Measurements from ENCODE around the gene FYB1. TPM values are rescaled to one million over a fixed set of nuclear protein-coding genes. Genes with fewer than 3 reads are reported as not detected.

FYB1 gene
- total and polyA plus RNA-seq, 2 donors (not counting 1 experiment from before 2014, with no cell fraction given) = 1.3 to 1.4 TPM

- H3K4me3 Mint-ChIP-seq = no peak overlapping the region
- ATAC-seq (ENCODE audit: low read depth) (no peak), DNase-seq (no peak)
- H3K9ac ChIP-seq (ENCODE audit: low read length) = no peak overlapping the region
- no peaks in the 10 kb centered on the region for H3K79me2 ChIP-seq (ENCODE audit: control insufficient read depth, insufficient read depth, low read length)
- H3K27me3 Mint-ChIP-seq = no peaks in the 10 kb centered on the region
- no peaks in the 10 kb centered on the region for H3K27me3 ChIP-seq (replicated peaks in 1 of 4; ENCODE audit: control extremely low read depth in 1 of 4, control insufficient read depth in 3 of 4, insufficient read depth in 4 of 4, low read length in 3 of 4)
- H3K36me3 ChIP-seq (replicated peaks in 1 of 2; ENCODE audit: control extremely low read depth in 1 of 2, control insufficient read depth in 1 of 2, extremely low read depth in 1 of 2, insufficient read depth in 2 of 2, low read length in 1 of 2) = no peaks in the 10 kb centered on the region
- H3K4me2 ChIP-seq (replicated peaks; ENCODE audit: low read depth, low read length, poor library complexity, severe bottlenecking) = no peak overlapping the region
- ChIA-PET POLR2A (no interaction called here), CTCF (no interaction called here)
- no peaks in the 10 kb centered on the region for H3K9me3 ChIP-seq (ENCODE audit: control extremely low read depth in 1 of 3, control insufficient read depth in 2 of 3, insufficient read depth in 1 of 3, low read length in 2 of 3)
- WGBS (ENCODE audit: insufficient coverage) = 92% methylated on average over 2 of the region's 5 CpGs
- H2AFZ ChIP-seq (ENCODE audit: insufficient read depth, low read depth, low read length, poor library complexity, severe bottlenecking) = no peak overlapping the region
- peaks cover 7 to 8% of the 10 kb centered on the region in 2 donors for H3K4me1 ChIP-seq (ENCODE audit: control insufficient read depth in 2 of 2, insufficient read depth in 2 of 2, low read length in 2 of 2)
- H3K9me3 Mint-ChIP-seq (ENCODE audit: insufficient read depth) = peaks cover 2% of the 10 kb centered on the region
- no peak overlapping the region for H3K4me3 ChIP-seq (ENCODE audit: control extremely low read depth in 1 of 5, extremely low read depth in 1 of 5, insufficient read depth in 1 of 5, low read depth in 2 of 5, low read length in 4 of 5)
- no peaks in the 10 kb centered on the region for H4K20me1 ChIP-seq (ENCODE audit: control insufficient read depth, insufficient read depth, low read length, poor library complexity, severe bottlenecking)
- H3K4me1 Mint-ChIP-seq = peaks cover 9% of the 10 kb centered on the region
- no peak overlapping the region for H3K27ac Mint-ChIP-seq
- no peak overlapping the region for H3K27ac ChIP-seq (ENCODE audit: low read length in 2 of 2)
- TF ChIP-seq CTCF (IDR thresholded peaks at IDR 0.05) (no peak), EZH2 (IDR thresholded peaks at IDR 0.05; ENCODE audit: borderline replicate concordance, insufficient read depth, low read depth, low read length, poor library complexity, severe bottlenecking) (no peak)
- intact Hi-C loops (cut with micrococcal nuclease) = no loop called here
Measured at GRCh38 chr5:39167141-39167971, 52.0 kb downstream of the FYB1 start.

All from B cell (primary cell).